K562 (cell line): Measurements from ENCODE around the gene DELE1. TPM values are rescaled to one million over a fixed set of nuclear protein-coding genes. Genes with fewer than 3 reads are reported as not detected.

ENCODE experiments used
- ATAC-seq: fragments of 200-7000 bp; cut with Tn5 transposase; 3 replicates; pipeline ENCODE4 v1.9.1; 2020; ENCODE audit warnings: moderate library complexity
- BruUV-seq: library from RNA; stranded (reverse); fragments of 400-500 nt; replicated peaks from 2 replicates; lab custom pipeline; 2021; lab: Mats Ljungman, UMichigan
- CTCF ChIA-PET: fragments of 300-600 bp; formaldehyde crosslinking; extraction: SDS; loops from one replicate; lab custom pipeline; 2021; ENCODE audit warnings: low intra/inter-chr PET ratio; lab: Yijun Ruan, JAX
- POLR2A ChIA-PET: fragments of 300-600, 350-650 bp; sonication (Branson Sonifier 250); formaldehyde crosslinking; extraction: SDS; loops from one replicate; lab custom pipeline; 2021; ENCODE audit warnings: antibody characterized with exemption, inconsistent platforms; lab: Yijun Ruan, JAX
- DNase-seq, 4 experiments: peaks; one replicate each; pipeline versions ENCODE4 v3.0.0 to v3.0.0-alpha.2; 2011 to 2018; ENCODE audit warnings: low spot score in 3 of 4, mixed read lengths in 3 of 4; ENCODE audit errors: extremely low read depth in 1 of 4
- FAIRE-seq: peaks from 2 replicates; lab custom pipeline; 2011; peaks lifted over from hg19 to GRCh38; lab: Jason Lieb, UNC
- H2AFZ ChIP-seq: 2 replicates; pipeline ENCODE4 v1.6.0; 2011; ENCODE audit warnings: low read depth, low read length, control low read depth, inconsistent platforms
- H3K27ac ChIP-seq: fragments of 200-600 bp; 3 replicates; pipeline ENCODE4 v1.8.0; 2011; ENCODE audit warnings: low read depth, mild to moderate bottlenecking, control low read depth, inconsistent platforms, low read length, moderate library complexity, mixed read lengths; ENCODE audit errors: extremely low read depth
- H3K27me3 ChIP-seq, 2 experiments: fragments of 300-600 bp in 1 of 2; 2 replicates in 1 of 2; 3 replicates in 1 of 2; pipeline versions ENCODE4 v1.6.0 to v1.8.0; 2011; ENCODE audit warnings: inconsistent platforms in 2 of 2, low read length in 2 of 2, mild to moderate bottlenecking in 1 of 2, mixed read lengths in 1 of 2, moderate library complexity in 1 of 2; ENCODE audit not compliant: control insufficient read depth in 2 of 2, insufficient read depth in 2 of 2
- H3K36me3 ChIP-seq: fragments of 300-600 bp; 3 replicates; pipeline ENCODE4 v1.8.0; 2011; ENCODE audit warnings: mild to moderate bottlenecking, low read length, inconsistent platforms; ENCODE audit not compliant: control insufficient read depth, insufficient read depth
- H3K4me1 ChIP-seq, 2 experiments: fragments of 200-600 bp in 1 of 2; replicated peaks in 1 of 2; 2 replicates in 1 of 2; 3 replicates in 1 of 2; pipeline versions ENCODE4 v1.5.1 to v1.8.0; 2011; ENCODE audit warnings: inconsistent platforms in 2 of 2, low read length in 2 of 2, mild to moderate bottlenecking in 1 of 2, mixed read lengths in 1 of 2, moderate library complexity in 1 of 2; ENCODE audit not compliant: control insufficient read depth in 2 of 2, insufficient read depth in 2 of 2
- H3K4me2 ChIP-seq: 2 replicates; pipeline ENCODE4 v1.6.1; 2011; ENCODE audit warnings: low read length, control low read depth, inconsistent platforms, mixed read lengths; ENCODE audit not compliant: insufficient read depth
- H3K4me3 ChIP-seq: fragments of 200-600 bp; sonication (generic), shearing (Covaris generic); 2 replicates; pipeline ENCODE4 v1.5.1; 2016; ENCODE audit warnings: control low read depth, inconsistent platforms
- H3K79me2 ChIP-seq: fragments of 200-600 bp; 3 replicates; pipeline ENCODE4 v1.8.0; 2011; ENCODE audit warnings: low read length, inconsistent platforms; ENCODE audit not compliant: control insufficient read depth, insufficient read depth
- H3K9ac ChIP-seq, 2 experiments: 2 replicates each; pipeline versions ENCODE4 v1.6.0 to v1.6.1; 2011; ENCODE audit warnings: low read depth in 2 of 2, low read length in 2 of 2, control low read depth in 1 of 2, inconsistent platforms in 1 of 2, mild to moderate bottlenecking in 1 of 2, mixed read lengths in 1 of 2; ENCODE audit not compliant: insufficient read depth in 1 of 2
- H3K9me1 ChIP-seq: one replicate; pipeline ENCODE4 v1.6.0; 2011; ENCODE audit warnings: inconsistent platforms, mild to moderate bottlenecking, low read length, moderate library complexity; ENCODE audit not compliant: control insufficient read depth, insufficient read depth
- H3K9me3 ChIP-seq: replicated peaks from 2 replicates; pipeline ENCODE4 v1.5.1; 2011; ENCODE audit warnings: low read depth, low read length, inconsistent platforms; ENCODE audit not compliant: control insufficient read depth, insufficient read depth
- H4K20me1 ChIP-seq: replicated peaks from 2 replicates; pipeline ENCODE4 v1.6.1; 2011; ENCODE audit warnings: low read length, inconsistent platforms, mixed read lengths; ENCODE audit not compliant: control insufficient read depth, insufficient read depth
- E2F3 ChIP-seq: fragments of 250-450 bp; sonication (Bioruptor Pico); IDR thresholded peaks from 2 replicates; pipeline ENCODE4 v1.4.0; 2020; ENCODE audit warnings: mild to moderate bottlenecking
- NFIC ChIP-seq: fragments of 450-650 bp; IDR thresholded peaks from 2 replicates; pipeline ENCODE4 v1.6.1; 2017; ENCODE audit warnings: mild to moderate bottlenecking, inconsistent platforms
- NFIX ChIP-seq: fragments of 250-450 bp; sonication (Bioruptor Pico); IDR thresholded peaks from 2 replicates; pipeline ENCODE4 v1.4.0; 2020; ENCODE audit warnings: low read depth, mild to moderate bottlenecking, moderate library complexity
- RBFOX2 ChIP-seq: fragments of 200-400 bp; formaldehyde crosslinking; IDR thresholded peaks from 2 replicates; pipeline ENCODE4 v1.6.1; 2017; ENCODE audit warnings: low read depth, mild to moderate bottlenecking, low read length, moderate library complexity
- ZBTB34 ChIP-seq: fragments of 250-450 bp; sonication (Bioruptor Pico); IDR thresholded peaks from 2 replicates; pipeline ENCODE4 v1.8.0; 2021; ENCODE audit warnings: mild to moderate bottlenecking, moderate library complexity
- ZNF764 ChIP-seq: fragments of 250-450 bp; sonication (Bioruptor Pico); IDR thresholded peaks from 2 replicates; pipeline ENCODE4 v1.4.0; 2020; ENCODE audit warnings: low read depth, mild to moderate bottlenecking, moderate library complexity
- WGBS: fragments of 100-300 bp; shearing (Covaris generic); methylation state at CpG from one replicate; pipeline ENCODE4 v1.1.6; 2016; ENCODE audit warnings: low coverage, mixed read lengths; ENCODE audit not compliant: insufficient coverage; ENCODE audit errors: missing lambda C conversion rate; 5-methylcytosine and 5-hydroxymethylcytosine counted together
- in situ Hi-C: fragments of 300-500 bp; cut with MboI; formaldehyde crosslinking; loops from 4 replicates; pipeline ENCODE4 v1.15.0; 2018; ENCODE audit warnings: inconsistent platforms, mixed read lengths
- intact Hi-C: fragments of 100-400 bp; cut with micrococcal nuclease; formaldehyde crosslinking; loops from 2 replicates; pipeline ENCODE4 v1.14.2; 2022
- polyA plus RNA-seq, 8 experiments: library from polyadenylated mRNA; depleted of rRNA in 4 of 8; stranded (reverse) in 5 of 8; unstranded in 3 of 8; fragments of >200 nt; fragmentation: Nextera tagmentation in 2 of 8; fragmentation: Illumina TruSeq in 1 of 8; extraction: Ambion mirVana in 2 of 8; extraction: Trizol in 1 of 8; gene quantifications; 2 replicates each; pipeline versions ENCODE4 v1.2.1 to v1.2.3, GENCODE V29; 2011 to 2014; ENCODE audit warnings: inconsistent platforms in 1 of 8, missing spikeins in 1 of 8
- total RNA-seq, 7 experiments: library from RNA; depleted of rRNA in 6 of 7; stranded (reverse); fragments of >200 nt in 6 of 7; fragmentation: Illumina TruSeq in 2 of 7; extraction: Trizol in 2 of 7; gene quantifications; 2 replicates each; pipeline versions ENCODE4 v1.2.1 to v1.2.3, GENCODE V29; 2011 to 2021; ENCODE audit warnings: low replicate concordance in 1 of 7

DELE1 gene
- total and polyA plus RNA-seq, 9 of the 15 experiments (the other 6 are each of a cell fraction or from before 2014, with no cell fraction given), result 16.6 to 74.4 (median 49.8) TPM

- CTCF ChIA-PET, result no interaction called here
- Histone ChIP-seq H3K27me3 (no peaks in the 10 kb centered on the region), H3K36me3 (peaks cover 87% of the 10 kb centered on the region), H3K9me3 (no peaks in the 10 kb centered on the region), H2AFZ (no peak overlapping the region), H3K27ac (no peak overlapping the region), H3K9ac (peak overlapping the region in 1 of 2 experiments; percentile 3; a peak in 2 of 4 replicates), H3K4me1 (no peaks in the 10 kb centered on the region)
- POLR2A ChIA-PET, result interaction anchor here (2.6 kb wide), 1 partner anchor 10 kb away, joined by 13 read pairs; no protein-coding TSS in a partner anchor
- peak; percentile 11 for FAIRE-seq
- TF ChIP-seq E2F3 (CRISPR knock-in tag), result no peak
- no peak for TF ChIP-seq ZBTB34 (CRISPR knock-in tag)
- TF ChIP-seq RBFOX2, result 0 out of 2 replicates have a peak, but pooled peaks have one; percentile 30
- no peak for TF ChIP-seq ZNF764
- peak; percentile 73 for TF ChIP-seq NFIX
- peak; percentile 95 for TF ChIP-seq NFIC
- TF ChIP-seq, all 486 proteins: peak for 3
- intact Hi-C loops (no loop called here), in situ Hi-C loops (no loop called here)
- no peaks in the 10 kb centered on the region for H3K79me2 ChIP-seq
- H3K4me3 ChIP-seq, result no peak overlapping the region
- no TSS peak for BruUV-seq
- no peak overlapping the region for H3K4me2 ChIP-seq
- 77% methylated on average over 11 of the region's 11 CpGs for WGBS
- no peaks in the 10 kb centered on the region for H4K20me1 ChIP-seq
- peak in 2 of 4 experiments; percentile 16 to 35 for DNase-seq
- ATAC-seq, result peak; percentile 20; the same call in 1 of the 3 replicates
- H3K9me1 ChIP-seq, result peaks cover 3% of the 10 kb centered on the region
Observed at GRCh38 chr5:141934099-141934844, 10.6 kb downstream of the DELE1 start.
